Stomach (tissue), 4 donors: ENCODE measurements around the gene CAMK2B.

Source experiments
- EP300 ChIP-seq: sonication (generic); formaldehyde crosslinking; IDR thresholded peaks from one replicate; pipeline ENCODE4 v1.6.1; 2017; ENCODE audit warnings: antibody characterized with exemption
- POLR2AphosphoS5 ChIP-seq, 3 donors: sonication (generic); formaldehyde crosslinking; IDR thresholded peaks; one replicate each; pipeline ENCODE4 v1.6.1; 2016; ENCODE audit warnings: antibody characterized with exemption in 3 of 3
- TF ChIP-seq, protein P1 (sequence below), 7 experiments: fragments of 450-650 bp in 4 of 7; fragments of 200-600 bp in 3 of 7; sonication (generic) in 3 of 7; IDR thresholded peaks; one replicate each; pipeline ENCODE4 v1.5.1; 2016 to 2019; ENCODE audit warnings: antibody characterized with exemption in 7 of 7, control low read depth in 2 of 7, mild to moderate bottlenecking in 1 of 7

DNA sequence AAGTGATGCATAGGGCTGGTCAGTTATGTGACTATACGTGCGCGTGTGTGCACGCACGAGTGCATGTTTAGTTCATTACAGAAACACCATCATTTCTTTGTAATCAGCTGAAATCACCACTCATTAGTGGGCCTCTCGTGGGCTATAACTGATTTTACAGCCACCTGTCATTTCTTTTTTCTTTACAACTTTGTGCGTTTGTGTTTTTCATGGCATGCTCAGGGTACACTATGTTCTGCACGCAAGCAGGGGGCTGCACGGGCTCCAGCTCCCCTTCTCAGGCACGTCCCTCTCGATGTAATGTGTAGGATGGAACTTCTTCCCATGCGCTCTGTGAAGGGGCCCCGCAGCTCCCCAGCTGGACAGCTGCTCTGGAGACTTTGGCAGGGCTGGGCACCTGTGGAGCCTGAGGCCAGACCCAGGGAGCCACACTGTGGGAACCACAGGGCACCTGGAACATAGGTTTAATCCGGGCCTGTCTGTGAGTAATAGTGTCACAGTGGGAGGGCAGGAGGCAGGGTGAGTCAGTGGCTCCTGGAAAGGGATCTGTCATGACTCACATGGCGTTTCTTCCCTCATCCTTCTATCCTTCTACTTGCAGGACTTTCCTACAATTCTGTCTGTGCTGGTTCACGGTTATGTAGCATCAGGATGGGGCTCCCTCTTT is 141.1 kb downstream of the CAMK2B start:
- no peak for TF ChIP-seq POLR2AphosphoS5 (IDR thresholded peaks at IDR 0.05)
- TF ChIP-seq, protein P1, sequence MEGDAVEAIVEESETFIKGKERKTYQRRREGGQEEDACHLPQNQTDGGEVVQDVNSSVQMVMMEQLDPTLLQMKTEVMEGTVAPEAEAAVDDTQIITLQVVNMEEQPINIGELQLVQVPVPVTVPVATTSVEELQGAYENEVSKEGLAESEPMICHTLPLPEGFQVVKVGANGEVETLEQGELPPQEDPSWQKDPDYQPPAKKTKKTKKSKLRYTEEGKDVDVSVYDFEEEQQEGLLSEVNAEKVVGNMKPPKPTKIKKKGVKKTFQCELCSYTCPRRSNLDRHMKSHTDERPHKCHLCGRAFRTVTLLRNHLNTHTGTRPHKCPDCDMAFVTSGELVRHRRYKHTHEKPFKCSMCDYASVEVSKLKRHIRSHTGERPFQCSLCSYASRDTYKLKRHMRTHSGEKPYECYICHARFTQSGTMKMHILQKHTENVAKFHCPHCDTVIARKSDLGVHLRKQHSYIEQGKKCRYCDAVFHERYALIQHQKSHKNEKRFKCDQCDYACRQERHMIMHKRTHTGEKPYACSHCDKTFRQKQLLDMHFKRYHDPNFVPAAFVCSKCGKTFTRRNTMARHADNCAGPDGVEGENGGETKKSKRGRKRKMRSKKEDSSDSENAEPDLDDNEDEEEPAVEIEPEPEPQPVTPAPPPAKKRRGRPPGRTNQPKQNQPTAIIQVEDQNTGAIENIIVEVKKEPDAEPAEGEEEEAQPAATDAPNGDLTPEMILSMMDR (IDR thresholded peaks at IDR 0.05), result no peak
- no peak for TF ChIP-seq EP300
